ENCODE data around the gene LRRC8B.

LRRC8B gene

GRCh38 chr1:89553157-89553556 is 28.5 kb downstream of the LRRC8B start:
- in situ Hi-C loops (cut with MboI; ENCODE audit: low sequenced_read_pairs, unreplicated experiment) = no loop called here
- TF ChIP-seq, protein P1, sequence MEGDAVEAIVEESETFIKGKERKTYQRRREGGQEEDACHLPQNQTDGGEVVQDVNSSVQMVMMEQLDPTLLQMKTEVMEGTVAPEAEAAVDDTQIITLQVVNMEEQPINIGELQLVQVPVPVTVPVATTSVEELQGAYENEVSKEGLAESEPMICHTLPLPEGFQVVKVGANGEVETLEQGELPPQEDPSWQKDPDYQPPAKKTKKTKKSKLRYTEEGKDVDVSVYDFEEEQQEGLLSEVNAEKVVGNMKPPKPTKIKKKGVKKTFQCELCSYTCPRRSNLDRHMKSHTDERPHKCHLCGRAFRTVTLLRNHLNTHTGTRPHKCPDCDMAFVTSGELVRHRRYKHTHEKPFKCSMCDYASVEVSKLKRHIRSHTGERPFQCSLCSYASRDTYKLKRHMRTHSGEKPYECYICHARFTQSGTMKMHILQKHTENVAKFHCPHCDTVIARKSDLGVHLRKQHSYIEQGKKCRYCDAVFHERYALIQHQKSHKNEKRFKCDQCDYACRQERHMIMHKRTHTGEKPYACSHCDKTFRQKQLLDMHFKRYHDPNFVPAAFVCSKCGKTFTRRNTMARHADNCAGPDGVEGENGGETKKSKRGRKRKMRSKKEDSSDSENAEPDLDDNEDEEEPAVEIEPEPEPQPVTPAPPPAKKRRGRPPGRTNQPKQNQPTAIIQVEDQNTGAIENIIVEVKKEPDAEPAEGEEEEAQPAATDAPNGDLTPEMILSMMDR (IDR thresholded peaks at IDR 0.05; ENCODE audit: borderline replicate concordance, control extremely low read depth, extremely low read depth, insufficient read depth, missing control alignments) = no peak
- no peak for DNase-seq (ENCODE audit: low spot score)

DNA sequence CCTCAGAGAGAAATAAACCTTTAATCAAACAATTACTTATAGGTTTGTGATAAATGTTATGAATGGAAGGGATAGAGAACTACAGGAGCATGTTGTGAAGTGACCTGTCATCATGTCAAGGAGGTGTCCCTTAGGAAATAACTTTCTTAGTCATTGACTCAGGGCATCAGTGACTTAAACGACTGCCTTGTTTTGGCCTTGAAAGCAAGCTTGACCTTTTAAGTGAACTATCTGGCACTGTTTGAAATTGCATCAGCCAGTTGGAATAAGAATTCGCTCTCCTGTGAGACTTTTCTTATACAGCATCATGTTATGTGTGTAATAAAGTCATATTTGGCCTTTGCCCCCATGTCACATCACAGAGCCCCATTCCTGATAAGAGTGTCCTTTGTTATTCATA is 30.9 kb downstream of the LRRC8B start:
- in situ Hi-C loops (cut with MboI; ENCODE audit: low sequenced_read_pairs, unreplicated experiment) = no loop called here
- no peak for DNase-seq (ENCODE audit: low spot score)
- TF ChIP-seq, protein P1 (IDR thresholded peaks at IDR 0.05; ENCODE audit: borderline replicate concordance, control extremely low read depth, extremely low read depth, insufficient read depth, missing control alignments) = no peak

DNA sequence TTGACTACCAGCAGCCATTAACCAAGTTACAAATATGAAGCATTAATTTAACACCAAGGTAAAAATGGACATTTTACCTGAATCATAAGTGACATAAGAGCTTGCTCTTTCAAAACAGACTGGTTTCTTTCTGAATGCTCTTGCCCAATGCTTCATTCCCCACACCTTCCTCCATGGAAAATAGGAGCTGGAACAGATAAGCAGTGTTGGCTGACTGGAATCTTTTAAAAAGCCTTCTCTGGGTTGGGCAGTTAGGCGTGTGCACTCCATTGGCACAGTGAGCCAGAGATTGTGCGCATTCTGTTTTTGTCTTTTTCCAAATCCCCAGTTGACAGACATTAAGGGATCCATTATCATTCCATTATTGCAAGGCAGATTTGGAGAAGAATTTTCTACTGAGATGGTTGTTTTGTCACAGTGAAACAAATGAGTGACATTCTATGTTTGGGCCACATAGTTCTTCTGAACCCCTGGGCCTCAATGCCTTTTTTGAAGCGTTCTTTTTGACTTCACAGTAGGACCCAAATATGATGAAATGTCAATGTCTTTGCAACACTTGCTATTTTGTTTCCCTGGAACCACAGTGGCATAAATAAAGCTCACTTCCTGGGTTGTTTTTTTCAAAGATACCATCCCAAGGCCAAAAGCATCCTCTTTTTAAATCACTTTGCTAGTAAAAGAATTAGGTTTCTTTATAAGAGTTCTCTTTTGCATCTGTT is 32.3 kb downstream of the LRRC8B start:
- TF ChIP-seq, protein P1 (IDR thresholded peaks at IDR 0.05; ENCODE audit: borderline replicate concordance, control extremely low read depth, extremely low read depth, insufficient read depth, missing control alignments) = no peak
- no peak for DNase-seq (ENCODE audit: low spot score)
- in situ Hi-C loops (cut with MboI; ENCODE audit: low sequenced_read_pairs, unreplicated experiment) = no loop called here

DNA sequence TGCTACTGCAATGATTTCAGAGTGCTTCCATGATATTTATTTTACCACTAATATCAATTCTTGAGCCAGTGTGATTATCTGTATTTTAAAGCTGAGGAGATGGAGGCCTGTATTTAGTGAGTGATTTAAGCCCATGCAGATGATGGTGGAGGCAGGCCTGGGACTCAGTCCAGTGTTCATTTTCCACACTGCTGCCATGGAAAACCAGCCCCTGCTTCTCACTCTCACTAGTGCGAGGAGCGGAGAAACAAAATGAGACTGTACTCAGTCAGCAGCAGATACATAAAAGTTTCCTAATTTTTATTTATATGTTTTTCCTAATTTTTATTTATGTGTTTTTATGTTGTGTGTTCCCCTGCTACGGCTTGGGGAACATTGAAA is 32.8 kb downstream of the LRRC8B start:
- TF ChIP-seq, protein P1 (IDR thresholded peaks at IDR 0.05; ENCODE audit: borderline replicate concordance, control extremely low read depth, extremely low read depth, insufficient read depth, missing control alignments) = no peak
- in situ Hi-C loops (cut with MboI; ENCODE audit: low sequenced_read_pairs, unreplicated experiment) = no loop called here
- no peak for DNase-seq (ENCODE audit: low spot score)

- in situ Hi-C loops (cut with MboI; ENCODE audit: low sequenced_read_pairs, unreplicated experiment) = no loop called here
- TF ChIP-seq, protein P1 (IDR thresholded peaks at IDR 0.05; ENCODE audit: borderline replicate concordance, control extremely low read depth, extremely low read depth, insufficient read depth, missing control alignments) = no peak
- no peak for DNase-seq (ENCODE audit: low spot score)
Observed at GRCh38 chr1:89557956-89558355, 33.3 kb downstream of the LRRC8B start.

- TF ChIP-seq, protein P1 (IDR thresholded peaks at IDR 0.05; ENCODE audit: borderline replicate concordance, control extremely low read depth, extremely low read depth, insufficient read depth, missing control alignments) = no peak
- in situ Hi-C loops (cut with MboI; ENCODE audit: low sequenced_read_pairs, unreplicated experiment) = no loop called here
Observed at GRCh38 chr1:89563957-89564604, 39.5 kb downstream of the LRRC8B start.

More at GRCh38 chr1:89563957-89564604, 39.5 kb downstream of the LRRC8B start:
- DNase-seq (ENCODE audit: low spot score) = no peak
